ENCODE results near the gene PRPF18.

Gene PRPF18

GRCh38 chr10:13585943-13586342 lies 822 bp upstream of the PRPF18 start:
- no peak overlapping the region for H3K4me3 ChIP-seq (replicated peaks; ENCODE audit: low read depth, low read length)
- TF ChIP-seq CTCF (IDR thresholded peaks at IDR 0.05; ENCODE audit: low read length, missing control alignments) = no peak
- DNase-seq (ENCODE audit: low read depth) = no peak

GRCh38 chr10:13587391-13587790 lies 626 bp downstream of the PRPF18 start:
- H3K4me3 ChIP-seq (replicated peaks; ENCODE audit: low read depth, low read length) = peak overlapping the region; percentile 88
- DNase-seq (ENCODE audit: low read depth) = no peak
- TF ChIP-seq CTCF (IDR thresholded peaks at IDR 0.05; ENCODE audit: low read length, missing control alignments) = no peak

- TF ChIP-seq CTCF (IDR thresholded peaks at IDR 0.05; ENCODE audit: low read length, missing control alignments) = peak; percentile 18
- no peak overlapping the region for H3K4me3 ChIP-seq (replicated peaks; ENCODE audit: low read depth, low read length)
- no peak for DNase-seq (ENCODE audit: low read depth)
Measured at GRCh38 chr10:13589316-13589715, 2.6 kb downstream of the PRPF18 start.

- no peak for TF ChIP-seq CTCF (IDR thresholded peaks at IDR 0.05; ENCODE audit: low read length, missing control alignments)
Measured at GRCh38 chr10:13590886-13591285, 4.1 kb downstream of the PRPF18 start.

GRCh38 chr10:13592306-13592705 lies 5.5 kb downstream of the PRPF18 start:
- DNase-seq (ENCODE audit: low read depth) = no peak
- no peak overlapping the region for H3K4me3 ChIP-seq (replicated peaks; ENCODE audit: low read depth, low read length)
- no peak for TF ChIP-seq CTCF (IDR thresholded peaks at IDR 0.05; ENCODE audit: low read length, missing control alignments)

More at GRCh38 chr10:13590886-13591285, 4.1 kb downstream of the PRPF18 start:
- H3K4me3 ChIP-seq (replicated peaks; ENCODE audit: low read depth, low read length) = no peak overlapping the region
- DNase-seq (ENCODE audit: low read depth) = no peak

GRCh38 chr10:13593535-13593934 lies 6.8 kb downstream of the PRPF18 start:
- DNase-seq (ENCODE audit: low read depth) = no peak
- no peak overlapping the region for H3K4me3 ChIP-seq (replicated peaks; ENCODE audit: low read depth, low read length)
- TF ChIP-seq CTCF (IDR thresholded peaks at IDR 0.05; ENCODE audit: low read length, missing control alignments) = no peak

- H3K4me3 ChIP-seq (replicated peaks; ENCODE audit: low read depth, low read length) = no peak overlapping the region
- no peak for DNase-seq (ENCODE audit: low read depth)
Measured at GRCh38 chr10:13594641-13595040, 7.9 kb downstream of the PRPF18 start.

More at GRCh38 chr10:13594641-13595040, 7.9 kb downstream of the PRPF18 start:
- TF ChIP-seq CTCF (IDR thresholded peaks at IDR 0.05; ENCODE audit: low read length, missing control alignments) = no peak
